K562 (cell line): Measurements from ENCODE around the gene EP300. TPM values are rescaled to one million over a fixed set of nuclear protein-coding genes. Genes with fewer than 3 reads are reported as not detected.

Source experiments
- E2F4 ChIP-seq: sonication (generic); formaldehyde crosslinking; IDR thresholded peaks from 2 replicates; pipeline ENCODE4 v1.8.0; 2022; ENCODE audit warnings: mild to moderate bottlenecking, low read depth, missing genetic modification reagents
- EGR1 ChIP-seq: fragments of 450-650 bp; conservative IDR thresholded peaks from 2 replicates; pipeline ENCODE4 v1.6.1; 2017; ENCODE audit warnings: mild to moderate bottlenecking
- MAZ ChIP-seq, 2 experiments: fragments of 450-650 bp in 1 of 2; sonication (generic) in 1 of 2; formaldehyde crosslinking; IDR thresholded peaks in 1 of 2; conservative IDR thresholded peaks in 1 of 2; 2 replicates each; pipeline versions ENCODE4 v1.4.0 to v1.5.0; 2020; ENCODE audit warnings: mild to moderate bottlenecking in 1 of 2, missing genetic modification reagents in 1 of 2
- ZBTB33 ChIP-seq: sonication (generic); formaldehyde crosslinking; IDR thresholded peaks from 2 replicates; pipeline ENCODE4 v1.8.1; 2023; ENCODE audit warnings: mild to moderate bottlenecking, missing genetic modification reagents
- ZSCAN32 ChIP-seq: fragments of 450-650 bp; formaldehyde crosslinking; IDR thresholded peaks from 2 replicates; pipeline ENCODE4 v1.4.0; 2020; ENCODE audit warnings: mild to moderate bottlenecking, moderate library complexity
- polyA plus RNA-seq, 8 experiments: library from polyadenylated mRNA; depleted of rRNA in 4 of 8; stranded (reverse) in 5 of 8; unstranded in 3 of 8; fragments of >200 nt; fragmentation: Nextera tagmentation in 2 of 8; fragmentation: Illumina TruSeq in 1 of 8; extraction: Ambion mirVana in 2 of 8; extraction: Trizol in 1 of 8; gene quantifications; 2 replicates each; pipeline versions ENCODE4 v1.2.1 to v1.2.3, GENCODE V29; 2011 to 2014; ENCODE audit warnings: inconsistent platforms in 1 of 8, missing spikeins in 1 of 8
- total RNA-seq, 7 experiments: library from RNA; depleted of rRNA in 6 of 7; stranded (reverse); fragments of >200 nt in 6 of 7; fragmentation: Illumina TruSeq in 2 of 7; extraction: Trizol in 2 of 7; gene quantifications; 2 replicates each; pipeline versions ENCODE4 v1.2.1 to v1.2.3, GENCODE V29; 2011 to 2021; ENCODE audit warnings: low replicate concordance in 1 of 7
- TF ChIP-seq, protein P1 (sequence below): fragments of 450-650 bp; formaldehyde crosslinking; IDR thresholded peaks from 2 replicates; pipeline ENCODE4 v1.4.0; 2020; ENCODE audit warnings: mild to moderate bottlenecking, mixed read lengths
- TF ChIP-seq, protein P2 (sequence below): fragments of 450-650 bp; IDR thresholded peaks from 2 replicates; pipeline ENCODE4 v1.6.1; 2014; ENCODE audit warnings: low read depth, mild to moderate bottlenecking, moderate library complexity, borderline replicate concordance

EP300 gene
- total and polyA plus RNA-seq, 9 of the 15 experiments (the other 6 are each of a cell fraction or from before 2014, with no cell fraction given) = 2.2 to 28.6 (median 10.9) TPM

GRCh38 chr22:41204992-41205900 lies 112.9 kb downstream of the EP300 start, which contains the start of gene L3MBTL2 (continued):
- TF ChIP-seq ZBTB33 = no peak
- TF ChIP-seq EGR1 = peak; percentile 66
- peak in 1 of 2 experiments; percentile 6; a peak in 1 of 4 replicates for TF ChIP-seq MAZ (CRISPR knock-in tag; conservative IDR thresholded peaks at IDR 0.05 in 1 of 2, IDR thresholded peaks at IDR 0.05 in 1 of 2)
- TF ChIP-seq, protein P1, sequence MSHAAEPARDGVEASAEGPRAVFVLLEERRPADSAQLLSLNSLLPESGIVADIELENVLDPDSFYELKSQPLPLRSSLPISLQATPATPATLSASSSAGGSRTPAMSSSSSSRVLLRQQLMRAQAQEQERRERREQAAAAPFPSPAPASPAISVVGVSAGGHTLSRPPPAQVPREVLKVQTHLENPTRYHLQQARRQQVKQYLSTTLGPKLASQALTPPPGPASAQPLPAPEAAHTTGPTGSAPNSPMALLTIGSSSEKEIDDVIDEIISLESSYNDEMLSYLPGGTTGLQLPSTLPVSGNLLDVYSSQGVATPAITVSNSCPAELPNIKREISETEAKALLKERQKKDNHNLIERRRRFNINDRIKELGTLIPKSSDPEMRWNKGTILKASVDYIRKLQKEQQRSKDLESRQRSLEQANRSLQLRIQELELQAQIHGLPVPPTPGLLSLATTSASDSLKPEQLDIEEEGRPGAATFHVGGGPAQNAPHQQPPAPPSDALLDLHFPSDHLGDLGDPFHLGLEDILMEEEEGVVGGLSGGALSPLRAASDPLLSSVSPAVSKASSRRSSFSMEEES (CRISPR knock-in tag) = no peak
- TF ChIP-seq, protein P2, sequence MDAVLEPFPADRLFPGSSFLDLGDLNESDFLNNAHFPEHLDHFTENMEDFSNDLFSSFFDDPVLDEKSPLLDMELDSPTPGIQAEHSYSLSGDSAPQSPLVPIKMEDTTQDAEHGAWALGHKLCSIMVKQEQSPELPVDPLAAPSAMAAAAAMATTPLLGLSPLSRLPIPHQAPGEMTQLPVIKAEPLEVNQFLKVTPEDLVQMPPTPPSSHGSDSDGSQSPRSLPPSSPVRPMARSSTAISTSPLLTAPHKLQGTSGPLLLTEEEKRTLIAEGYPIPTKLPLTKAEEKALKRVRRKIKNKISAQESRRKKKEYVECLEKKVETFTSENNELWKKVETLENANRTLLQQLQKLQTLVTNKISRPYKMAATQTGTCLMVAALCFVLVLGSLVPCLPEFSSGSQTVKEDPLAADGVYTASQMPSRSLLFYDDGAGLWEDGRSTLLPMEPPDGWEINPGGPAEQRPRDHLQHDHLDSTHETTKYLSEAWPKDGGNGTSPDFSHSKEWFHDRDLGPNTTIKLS = peak; percentile 60; the same call in 1 of the 2 replicates
- TF ChIP-seq E2F4 (CRISPR knock-in tag) = peak; percentile 77; the same call in 1 of the 2 replicates
- TF ChIP-seq ZSCAN32 = no peak
